ENCODE results near the gene TFPI2.

Gene TFPI2

GRCh38 chr7:93862651-93863050 is 27.9 kb downstream of the TFPI2 start:
- no peak for TF ChIP-seq CTCF (IDR thresholded peaks at IDR 0.05; ENCODE audit: borderline replicate concordance, control extremely low read depth, extremely low read depth, insufficient read depth, missing control alignments)
- no peak for DNase-seq (ENCODE audit: low spot score)
- in situ Hi-C loops (cut with MboI; ENCODE audit: low sequenced_read_pairs, unreplicated experiment): no loop called here

GRCh38 chr7:93861325-93861949 is 29.1 kb downstream of the TFPI2 start:
- no peak for DNase-seq (ENCODE audit: low spot score)
- no peak for TF ChIP-seq CTCF (IDR thresholded peaks at IDR 0.05; ENCODE audit: borderline replicate concordance, control extremely low read depth, extremely low read depth, insufficient read depth, missing control alignments)
- in situ Hi-C loops (cut with MboI; ENCODE audit: low sequenced_read_pairs, unreplicated experiment): no loop called here

- no peak for DNase-seq (ENCODE audit: low spot score)
- in situ Hi-C loops (cut with MboI; ENCODE audit: low sequenced_read_pairs, unreplicated experiment): no loop called here
- no peak for TF ChIP-seq CTCF (IDR thresholded peaks at IDR 0.05; ENCODE audit: borderline replicate concordance, control extremely low read depth, extremely low read depth, insufficient read depth, missing control alignments)
These were observed 30.3 kb downstream of the TFPI2 start for GRCh38 chr7:93860261-93860660.

- no peak for TF ChIP-seq CTCF (IDR thresholded peaks at IDR 0.05; ENCODE audit: borderline replicate concordance, control extremely low read depth, extremely low read depth, insufficient read depth, missing control alignments)
- in situ Hi-C loops (cut with MboI; ENCODE audit: low sequenced_read_pairs, unreplicated experiment): no loop called here
- DNase-seq (ENCODE audit: low spot score): no peak
These were observed 31.7 kb downstream of the TFPI2 start for GRCh38 chr7:93858857-93859256.

- in situ Hi-C loops (cut with MboI; ENCODE audit: low sequenced_read_pairs, unreplicated experiment): no loop called here
- TF ChIP-seq CTCF (IDR thresholded peaks at IDR 0.05; ENCODE audit: borderline replicate concordance, control extremely low read depth, extremely low read depth, insufficient read depth, missing control alignments): no peak
- no peak for DNase-seq (ENCODE audit: low spot score)
These were observed 34.2 kb downstream of the TFPI2 start for GRCh38 chr7:93856323-93856722.

GRCh38 chr7:93855797-93856196 is 34.8 kb downstream of the TFPI2 start:
- no peak for TF ChIP-seq CTCF (IDR thresholded peaks at IDR 0.05; ENCODE audit: borderline replicate concordance, control extremely low read depth, extremely low read depth, insufficient read depth, missing control alignments)
- no peak for DNase-seq (ENCODE audit: low spot score)
- in situ Hi-C loops (cut with MboI; ENCODE audit: low sequenced_read_pairs, unreplicated experiment): no loop called here
